Liver (tissue), 9 donors: ENCODE measurements around the gene SYT2. TPM values are rescaled to one million over a fixed set of nuclear protein-coding genes. Genes with fewer than 3 reads are reported as not detected.

ENCODE experiments used
- DNase-seq: peaks from one replicate; pipeline ENCODE4 v3.0.0-alpha.2; 2017; ENCODE audit warnings: low spot score
- H3K27ac ChIP-seq, 2 donors: one replicate each; pipeline ENCODE4 v1.7.0; 2013; ENCODE audit warnings: inconsistent platforms in 2 of 2, low read length in 2 of 2, control low read depth in 1 of 2, low read depth in 1 of 2, mild to moderate bottlenecking in 1 of 2
- H3K27me3 ChIP-seq, 4 donors: one replicate each; pipeline versions ENCODE4 v1.6.1 to v1.7.0; 2013; ENCODE audit warnings: low read length in 3 of 4, inconsistent platforms in 1 of 4, mild to moderate bottlenecking in 1 of 4, moderate library complexity in 1 of 4; ENCODE audit not compliant: control insufficient read depth in 4 of 4, insufficient read depth in 4 of 4
- H3K36me3 ChIP-seq, 4 donors: one replicate each; pipeline versions ENCODE4 v1.6.1 to v1.7.0; 2013; ENCODE audit warnings: low read length in 3 of 4, mild to moderate bottlenecking in 3 of 4, low read depth in 1 of 4, moderate library complexity in 1 of 4; ENCODE audit not compliant: control insufficient read depth in 4 of 4, insufficient read depth in 3 of 4
- H3K4me1 ChIP-seq, 4 donors: one replicate each; pipeline versions ENCODE4 v1.6.1 to v1.7.0; 2013; ENCODE audit warnings: low read length in 3 of 4, mild to moderate bottlenecking in 3 of 4, moderate library complexity in 1 of 4; ENCODE audit not compliant: control insufficient read depth in 4 of 4, insufficient read depth in 4 of 4
- H3K4me3 ChIP-seq, 3 donors: one replicate each; pipeline versions ENCODE4 v1.6.1 to v1.7.0; 2013; ENCODE audit warnings: low read length in 3 of 3, control low read depth in 1 of 3, low read depth in 1 of 3, mild to moderate bottlenecking in 1 of 3
- H3K9ac ChIP-seq, 2 donors: one replicate each; pipeline ENCODE4 v1.7.0; 2013; ENCODE audit warnings: low read length in 2 of 2, mild to moderate bottlenecking in 2 of 2, moderate library complexity in 2 of 2, control low read depth in 1 of 2, low read depth in 1 of 2
- H3K9me3 ChIP-seq, 4 donors: one replicate each; pipeline versions ENCODE4 v1.6.1 to v1.7.0; 2013; ENCODE audit warnings: low read length in 3 of 4; ENCODE audit not compliant: control insufficient read depth in 4 of 4
- EGR1 ChIP-seq, 2 donors: IDR thresholded peaks; 2 replicates each; pipeline ENCODE4 v1.6.1; 2016 to 2018; ENCODE audit warnings: antibody characterized with exemption in 2 of 2, low read depth in 2 of 2
- FOXA1 ChIP-seq: IDR thresholded peaks from 2 replicates; pipeline ENCODE4 v1.6.1; 2016; ENCODE audit warnings: antibody characterized with exemption
- FOXA2 ChIP-seq: IDR thresholded peaks from 2 replicates; pipeline ENCODE4 v1.6.1; 2016; ENCODE audit warnings: antibody characterized with exemption
- GABPA ChIP-seq, 2 donors: IDR thresholded peaks in 1 of 2; conservative IDR thresholded peaks in 1 of 2; 2 replicates each; pipeline ENCODE4 v1.6.1; 2016; ENCODE audit warnings: antibody characterized with exemption in 2 of 2, mild to moderate bottlenecking in 1 of 2, moderate library complexity in 1 of 2
- HNF4A ChIP-seq, 2 donors: conservative IDR thresholded peaks; 2 replicates each; pipeline ENCODE4 v1.6.1; 2016; ENCODE audit warnings: antibody characterized with exemption in 2 of 2, mild to moderate bottlenecking in 2 of 2
- HNF4G ChIP-seq: IDR thresholded peaks from 2 replicates; pipeline ENCODE4 v1.6.1; 2016; ENCODE audit warnings: antibody characterized with exemption
- JUND ChIP-seq, 2 donors: IDR thresholded peaks; 2 replicates each; pipeline ENCODE4 v1.6.1; 2016; ENCODE audit warnings: antibody characterized with exemption in 2 of 2
- RAD21 ChIP-seq, 2 donors: IDR thresholded peaks; 2 replicates each; pipeline ENCODE4 v1.6.1; 2016; ENCODE audit warnings: antibody characterized with exemption in 2 of 2, mild to moderate bottlenecking in 2 of 2
- RXRA ChIP-seq, 2 donors: IDR thresholded peaks; 2 replicates each; pipeline ENCODE4 v1.6.1; 2017 to 2018; ENCODE audit warnings: antibody characterized with exemption in 2 of 2, mild to moderate bottlenecking in 1 of 2
- SP1 ChIP-seq: IDR thresholded peaks from 2 replicates; pipeline ENCODE4 v1.6.1; 2018; ENCODE audit warnings: antibody characterized with exemption, mild to moderate bottlenecking
- YY1 ChIP-seq: IDR thresholded peaks from 2 replicates; pipeline ENCODE4 v1.6.1; 2016; ENCODE audit warnings: antibody characterized with exemption, mild to moderate bottlenecking
- WGBS: extraction: QIAGEN DNeasy Blood & Tissue Kit; methylation state at CpG from one replicate; pipeline ENCODE4 v1.1.7; 2013; 5-methylcytosine and 5-hydroxymethylcytosine counted together
- polyA plus RNA-seq, 2 donors: library from polyadenylated mRNA; stranded (reverse) in 1 of 2; unstranded in 1 of 2; fragments of 200-250 nt in 1 of 2; fragments of >200 nt in 1 of 2; fragmentation: Nextera tagmentation in 1 of 2; extraction: Ambion mirVana in 1 of 2; gene quantifications; one replicate each; pipeline versions ENCODE4 v1.2.1 to v1.2.3, GENCODE V29; 2013 to 2015
- total RNA-seq, 2 donors: library from RNA; depleted of rRNA; stranded (reverse); fragments of >200 nt; gene quantifications; one replicate each; pipeline ENCODE4 v1.2.3, GENCODE V29; 2014
- TF ChIP-seq, protein P1 (sequence below): IDR thresholded peaks from 2 replicates; pipeline ENCODE4 v1.6.1; 2016; ENCODE audit warnings: antibody characterized with exemption
- TF ChIP-seq, protein P2 (sequence below): IDR thresholded peaks from 2 replicates; pipeline ENCODE4 v1.6.1; 2016; ENCODE audit warnings: antibody characterized with exemption
- TF ChIP-seq, protein P3 (sequence below): IDR thresholded peaks from 2 replicates; pipeline ENCODE4 v1.6.1; 2016; ENCODE audit warnings: antibody characterized with exemption
- TF ChIP-seq, protein P4 (sequence below): IDR thresholded peaks from 2 replicates; pipeline ENCODE4 v1.6.1; 2016; ENCODE audit warnings: antibody characterized with exemption, mild to moderate bottlenecking
- TF ChIP-seq, protein P5 (sequence below): fragments of 150-350 bp; IDR thresholded peaks from 2 replicates; pipeline ENCODE4 v1.5.1; 2017; ENCODE audit warnings: improper control_type of control experiment, low read depth, low read length; ENCODE audit not compliant: missing input control
- donor health status: healthy.
- donor health status: healthy.
- donor health status: healthy.
- donor health status: healthy.
- donor health status: healthy.

The SYT2 gene
- total and polyA plus RNA-seq, 4 donors: under 0.01 to 0.07 TPM; not detected in 2

DNA sequence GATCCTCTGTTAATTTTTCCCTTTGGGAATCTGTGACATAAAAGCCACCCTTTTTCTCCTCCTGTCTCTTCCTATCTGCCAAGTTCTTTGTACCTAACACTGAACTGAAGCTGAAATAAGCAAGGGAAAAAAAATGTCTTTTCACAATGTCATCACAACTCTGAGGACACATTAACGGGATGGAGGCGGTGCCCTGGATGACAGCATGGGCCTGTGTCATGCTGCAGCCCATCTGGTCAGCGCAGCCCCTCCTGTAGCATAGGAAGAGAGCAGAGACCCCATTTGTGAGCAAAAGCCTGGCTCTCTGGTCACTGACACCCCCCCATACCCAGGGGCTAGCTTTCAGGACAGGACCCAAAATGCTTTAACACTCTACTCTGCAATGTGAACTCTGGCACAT, 22.5 kb downstream of the SYT2 start:
- TF ChIP-seq, protein P1, sequence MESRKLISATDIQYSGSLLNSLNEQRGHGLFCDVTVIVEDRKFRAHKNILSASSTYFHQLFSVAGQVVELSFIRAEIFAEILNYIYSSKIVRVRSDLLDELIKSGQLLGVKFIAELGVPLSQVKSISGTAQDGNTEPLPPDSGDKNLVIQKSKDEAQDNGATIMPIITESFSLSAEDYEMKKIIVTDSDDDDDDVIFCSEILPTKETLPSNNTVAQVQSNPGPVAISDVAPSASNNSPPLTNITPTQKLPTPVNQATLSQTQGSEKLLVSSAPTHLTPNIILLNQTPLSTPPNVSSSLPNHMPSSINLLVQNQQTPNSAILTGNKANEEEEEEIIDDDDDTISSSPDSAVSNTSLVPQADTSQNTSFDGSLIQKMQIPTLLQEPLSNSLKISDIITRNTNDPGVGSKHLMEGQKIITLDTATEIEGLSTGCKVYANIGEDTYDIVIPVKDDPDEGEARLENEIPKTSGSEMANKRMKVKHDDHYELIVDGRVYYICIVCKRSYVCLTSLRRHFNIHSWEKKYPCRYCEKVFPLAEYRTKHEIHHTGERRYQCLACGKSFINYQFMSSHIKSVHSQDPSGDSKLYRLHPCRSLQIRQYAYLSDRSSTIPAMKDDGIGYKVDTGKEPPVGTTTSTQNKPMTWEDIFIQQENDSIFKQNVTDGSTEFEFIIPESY: no peak
- Histone ChIP-seq H3K9ac (no peak overlapping the region), H3K27me3 (peaks cover 0 to 8% (median 1%) of the 10 kb centered on the region in 4 donors), H3K27ac (no peak overlapping the region), H3K36me3 (no peaks in the 10 kb centered on the region), H3K4me3 (no peak overlapping the region), H3K9me3 (no peaks in the 10 kb centered on the region), H3K4me1 (no peaks in the 10 kb centered on the region)
- WGBS: 78% methylated on average over 3 of the region's 3 CpGs
- no peak for DNase-seq

DNA sequence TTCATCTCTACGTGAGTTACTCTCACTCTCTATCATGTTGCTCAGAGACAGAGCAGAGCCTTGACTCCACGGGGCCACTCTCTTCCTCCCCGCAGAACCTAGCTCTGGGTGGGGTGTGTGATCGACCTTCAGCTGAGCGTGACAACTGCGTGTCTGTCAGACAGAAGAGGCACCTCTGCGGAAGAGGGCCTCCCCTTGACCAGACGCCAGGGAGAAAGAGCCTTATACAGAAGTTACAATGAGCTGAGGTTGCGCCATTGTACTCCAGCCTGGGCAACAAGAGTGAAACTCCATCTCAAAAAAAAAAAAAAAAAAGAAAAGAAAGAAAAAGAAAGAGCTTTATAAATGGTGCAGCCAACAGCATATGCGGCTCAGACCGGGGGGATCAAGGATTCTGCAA, 22.9 kb downstream of the SYT2 start:
- TF ChIP-seq HNF4G: no peak
- TF ChIP-seq RAD21 (IDR thresholded peaks at IDR 0.05): no peak
- no peak for TF ChIP-seq SP1
- TF ChIP-seq EGR1 (IDR thresholded peaks at IDR 0.05; ENCODE audit: low read depth in 2 of 2): no peak
- TF ChIP-seq RXRA (IDR thresholded peaks at IDR 0.05): no peak
- no peak for TF ChIP-seq HNF4A (conservative IDR thresholded peaks at IDR 0.05)
- TF ChIP-seq, protein P2, sequence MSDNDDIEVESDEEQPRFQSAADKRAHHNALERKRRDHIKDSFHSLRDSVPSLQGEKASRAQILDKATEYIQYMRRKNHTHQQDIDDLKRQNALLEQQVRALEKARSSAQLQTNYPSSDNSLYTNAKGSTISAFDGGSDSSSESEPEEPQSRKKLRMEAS: no peak
- TF ChIP-seq, protein P3, sequence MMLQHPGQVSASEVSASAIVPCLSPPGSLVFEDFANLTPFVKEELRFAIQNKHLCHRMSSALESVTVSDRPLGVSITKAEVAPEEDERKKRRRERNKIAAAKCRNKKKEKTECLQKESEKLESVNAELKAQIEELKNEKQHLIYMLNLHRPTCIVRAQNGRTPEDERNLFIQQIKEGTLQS: no peak
- no peak for TF ChIP-seq GABPA (IDR thresholded peaks at IDR 0.05 in 1 of 2, conservative IDR thresholded peaks at IDR 0.05 in 1 of 2)
- TF ChIP-seq, protein P4, sequence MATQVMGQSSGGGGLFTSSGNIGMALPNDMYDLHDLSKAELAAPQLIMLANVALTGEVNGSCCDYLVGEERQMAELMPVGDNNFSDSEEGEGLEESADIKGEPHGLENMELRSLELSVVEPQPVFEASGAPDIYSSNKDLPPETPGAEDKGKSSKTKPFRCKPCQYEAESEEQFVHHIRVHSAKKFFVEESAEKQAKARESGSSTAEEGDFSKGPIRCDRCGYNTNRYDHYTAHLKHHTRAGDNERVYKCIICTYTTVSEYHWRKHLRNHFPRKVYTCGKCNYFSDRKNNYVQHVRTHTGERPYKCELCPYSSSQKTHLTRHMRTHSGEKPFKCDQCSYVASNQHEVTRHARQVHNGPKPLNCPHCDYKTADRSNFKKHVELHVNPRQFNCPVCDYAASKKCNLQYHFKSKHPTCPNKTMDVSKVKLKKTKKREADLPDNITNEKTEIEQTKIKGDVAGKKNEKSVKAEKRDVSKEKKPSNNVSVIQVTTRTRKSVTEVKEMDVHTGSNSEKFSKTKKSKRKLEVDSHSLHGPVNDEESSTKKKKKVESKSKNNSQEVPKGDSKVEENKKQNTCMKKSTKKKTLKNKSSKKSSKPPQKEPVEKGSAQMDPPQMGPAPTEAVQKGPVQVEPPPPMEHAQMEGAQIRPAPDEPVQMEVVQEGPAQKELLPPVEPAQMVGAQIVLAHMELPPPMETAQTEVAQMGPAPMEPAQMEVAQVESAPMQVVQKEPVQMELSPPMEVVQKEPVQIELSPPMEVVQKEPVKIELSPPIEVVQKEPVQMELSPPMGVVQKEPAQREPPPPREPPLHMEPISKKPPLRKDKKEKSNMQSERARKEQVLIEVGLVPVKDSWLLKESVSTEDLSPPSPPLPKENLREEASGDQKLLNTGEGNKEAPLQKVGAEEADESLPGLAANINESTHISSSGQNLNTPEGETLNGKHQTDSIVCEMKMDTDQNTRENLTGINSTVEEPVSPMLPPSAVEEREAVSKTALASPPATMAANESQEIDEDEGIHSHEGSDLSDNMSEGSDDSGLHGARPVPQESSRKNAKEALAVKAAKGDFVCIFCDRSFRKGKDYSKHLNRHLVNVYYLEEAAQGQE: no peak
- TF ChIP-seq FOXA1: no peak
- TF ChIP-seq, protein P5, sequence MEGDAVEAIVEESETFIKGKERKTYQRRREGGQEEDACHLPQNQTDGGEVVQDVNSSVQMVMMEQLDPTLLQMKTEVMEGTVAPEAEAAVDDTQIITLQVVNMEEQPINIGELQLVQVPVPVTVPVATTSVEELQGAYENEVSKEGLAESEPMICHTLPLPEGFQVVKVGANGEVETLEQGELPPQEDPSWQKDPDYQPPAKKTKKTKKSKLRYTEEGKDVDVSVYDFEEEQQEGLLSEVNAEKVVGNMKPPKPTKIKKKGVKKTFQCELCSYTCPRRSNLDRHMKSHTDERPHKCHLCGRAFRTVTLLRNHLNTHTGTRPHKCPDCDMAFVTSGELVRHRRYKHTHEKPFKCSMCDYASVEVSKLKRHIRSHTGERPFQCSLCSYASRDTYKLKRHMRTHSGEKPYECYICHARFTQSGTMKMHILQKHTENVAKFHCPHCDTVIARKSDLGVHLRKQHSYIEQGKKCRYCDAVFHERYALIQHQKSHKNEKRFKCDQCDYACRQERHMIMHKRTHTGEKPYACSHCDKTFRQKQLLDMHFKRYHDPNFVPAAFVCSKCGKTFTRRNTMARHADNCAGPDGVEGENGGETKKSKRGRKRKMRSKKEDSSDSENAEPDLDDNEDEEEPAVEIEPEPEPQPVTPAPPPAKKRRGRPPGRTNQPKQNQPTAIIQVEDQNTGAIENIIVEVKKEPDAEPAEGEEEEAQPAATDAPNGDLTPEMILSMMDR: no peak
- TF ChIP-seq FOXA2: no peak
- no peak for TF ChIP-seq YY1
- no peak for TF ChIP-seq JUND (IDR thresholded peaks at IDR 0.05)
- no peak overlapping the region for H3K9ac ChIP-seq
- no peak for DNase-seq
- WGBS: 66% methylated on average over 11 of the region's 11 CpGs
- H3K27ac ChIP-seq: no peak overlapping the region
- no peak overlapping the region for H3K4me3 ChIP-seq
- H3K4me1 ChIP-seq: no peaks in the 10 kb centered on the region
- no peaks in the 10 kb centered on the region for H3K36me3 ChIP-seq
- peaks cover 0 to 8% (median 1%) of the 10 kb centered on the region in 4 donors for H3K27me3 ChIP-seq
- H3K9me3 ChIP-seq: no peaks in the 10 kb centered on the region
